Epithelial cell of proximal tubule (primary cell): ENCODE results near the gene SBK3. TPM values are rescaled to one million over a fixed set of nuclear protein-coding genes. Genes with fewer than 3 reads are reported as not detected.

Experiments
- DNase-seq: peaks from one replicate; pipeline ENCODE4 v3.0.0-alpha.2; 2011; ENCODE audit warnings: low read depth
- H3K4me3 ChIP-seq: 2 replicates; pipeline ENCODE4 v1.5.1; 2011; ENCODE audit warnings: low read depth, mild to moderate bottlenecking, low read length
- CTCF ChIP-seq: conservative IDR thresholded peaks from 2 replicates; pipeline ENCODE4 v1.5.1; 2012; ENCODE audit warnings: low read depth, mild to moderate bottlenecking, low read length
- total RNA-seq: library from RNA; depleted of rRNA; stranded (reverse); fragments of >200 nt; gene quantifications from 2 replicates; pipeline ENCODE4 v1.2.3, GENCODE V29; 2015

SBK3 gene
- total RNA-seq, 1 donor from 2014 or later: 0.23 TPM

- TF ChIP-seq CTCF: no peak
These were observed 22.5 kb upstream of the SBK3 start for GRCh38 chr19:55567708-55568328.

DNA sequence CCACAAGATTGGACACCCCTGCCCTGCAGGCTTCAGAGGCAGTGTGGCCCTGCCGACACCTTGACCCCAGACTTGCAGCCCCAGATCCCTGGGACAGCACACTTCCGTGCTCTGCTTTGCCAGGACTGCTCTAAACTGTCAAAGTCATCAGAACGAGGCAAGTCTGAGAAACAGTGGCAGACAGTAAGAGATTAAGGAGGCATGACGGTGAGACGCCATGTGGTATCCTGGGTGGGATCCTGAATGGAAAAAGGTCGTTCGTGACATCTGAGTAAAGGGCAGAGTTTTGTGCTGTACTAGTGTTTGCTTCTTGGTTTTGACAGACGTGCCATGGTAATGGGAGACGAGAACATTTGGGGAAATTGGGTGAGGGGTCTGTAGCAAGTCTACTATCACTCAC lies 21.5 kb upstream of the SBK3 start:
- no peak for TF ChIP-seq CTCF
- no peak for DNase-seq
- H3K4me3 ChIP-seq: no peak overlapping the region

More at GRCh38 chr19:55567708-55568328, 22.5 kb upstream of the SBK3 start:
- no peak for DNase-seq
- no peak overlapping the region for H3K4me3 ChIP-seq

GRCh38 chr19:55563261-55563690 lies 17.9 kb upstream of the SBK3 start:
- no peak overlapping the region for H3K4me3 ChIP-seq

DNA sequence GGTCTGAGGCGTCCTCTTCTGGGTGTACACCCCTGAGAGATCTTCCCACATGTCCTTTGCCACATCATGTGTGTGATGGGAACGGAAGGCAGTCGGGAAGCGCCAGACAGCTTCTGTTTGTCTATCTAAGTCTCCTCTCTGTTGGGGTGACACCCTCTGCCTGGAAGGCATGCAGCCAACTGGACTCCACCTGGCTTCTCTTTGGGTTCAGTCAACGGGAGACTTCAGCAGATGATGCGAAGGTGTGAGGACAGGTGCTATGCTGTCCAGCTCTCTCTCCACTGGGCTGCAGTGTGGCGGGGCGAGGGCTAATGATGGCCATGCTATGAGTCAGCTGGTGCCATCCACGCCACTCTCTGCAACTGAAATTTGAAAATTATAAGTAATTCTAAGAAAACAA lies 14.3 kb upstream of the SBK3 start:
- no peak for TF ChIP-seq CTCF
- DNase-seq: no peak
- no peak overlapping the region for H3K4me3 ChIP-seq

More at GRCh38 chr19:55563261-55563690, 17.9 kb upstream of the SBK3 start:
- no peak for TF ChIP-seq CTCF
- DNase-seq: no peak

GRCh38 chr19:55554741-55555152 lies 9.4 kb upstream of the SBK3 start:
- no peak for DNase-seq
- TF ChIP-seq CTCF: no peak

GRCh38 chr19:55554302-55554701 lies 9.0 kb upstream of the SBK3 start:
- DNase-seq: no peak
- no peak overlapping the region for H3K4me3 ChIP-seq
- no peak for TF ChIP-seq CTCF

More at GRCh38 chr19:55554741-55555152, 9.4 kb upstream of the SBK3 start:
- H3K4me3 ChIP-seq: no peak overlapping the region
